Measurements from ENCODE around the gene GRPEL1. TPM values are rescaled to one million over a fixed set of nuclear protein-coding genes. Genes with fewer than 3 reads are reported as not detected.
"Not testable (repeated sequence)": the region's sequence is repeated elsewhere in the genome, so short reads cannot be mapped to it uniquely, and the experiment has no call there.

GRPEL1 gene
- total RNA-seq, 1 donor from 2014 or later, result 24.1 TPM

GRCh38 chr4:7107166-7107905 is 39.5 kb upstream of the GRPEL1 start:
- no peak for TF ChIP-seq CTCF (IDR thresholded peaks at IDR 0.05)
- H3K4me1 Mint-ChIP-seq (ENCODE audit: low read depth), result peaks cover 20% of the 10 kb centered on the region
- peaks cover 10% of the 10 kb centered on the region for H3K27me3 Mint-ChIP-seq (ENCODE audit: low read depth)
- H3K4me3 Mint-ChIP-seq (ENCODE audit: unreplicated experiment), result no peak overlapping the region
- DNase-seq (ENCODE audit: low spot score), result no peak
- peaks cover 3% of the 10 kb centered on the region for H3K36me3 Mint-ChIP-seq (ENCODE audit: low read depth)
- no peak overlapping the region for H3K27ac Mint-ChIP-seq (ENCODE audit: unreplicated experiment)
- H3K9me3 Mint-ChIP-seq (ENCODE audit: low read depth), result peaks cover 7% of the 10 kb centered on the region

GRCh38 chr4:7105276-7105675 is 37.4 kb upstream of the GRPEL1 start:
- Mint-ChIP-seq H3K36me3 (ENCODE audit: low read depth) (peaks cover 2% of the 10 kb centered on the region), H3K4me1 (ENCODE audit: low read depth) (peaks cover 27% of the 10 kb centered on the region), H3K27ac (ENCODE audit: unreplicated experiment) (no peak overlapping the region), H3K27me3 (ENCODE audit: low read depth) (peaks cover 9% of the 10 kb centered on the region), H3K4me3 (ENCODE audit: unreplicated experiment) (no peak overlapping the region), H3K9me3 (ENCODE audit: low read depth) (peaks cover 4% of the 10 kb centered on the region)
- no peak for TF ChIP-seq CTCF (IDR thresholded peaks at IDR 0.05)
- DNase-seq (ENCODE audit: low spot score), result no peak

GRCh38 chr4:7104366-7105031 is 36.6 kb upstream of the GRPEL1 start:
- TF ChIP-seq CTCF (IDR thresholded peaks at IDR 0.05), result no peak
- Mint-ChIP-seq H3K9me3 (ENCODE audit: low read depth) (no peaks in the 10 kb centered on the region), H3K36me3 (ENCODE audit: low read depth) (no peaks in the 10 kb centered on the region), H3K27ac (ENCODE audit: unreplicated experiment) (no peak overlapping the region), H3K27me3 (ENCODE audit: low read depth) (peaks cover 7% of the 10 kb centered on the region), H3K4me1 (ENCODE audit: low read depth) (peaks cover 27% of the 10 kb centered on the region), H3K4me3 (ENCODE audit: unreplicated experiment) (no peak overlapping the region)
- DNase-seq (ENCODE audit: low spot score), result no peak

- Mint-ChIP-seq H3K4me3 (ENCODE audit: unreplicated experiment) (peak overlapping the region; percentile 82), H3K27me3 (ENCODE audit: low read depth) (peaks cover 4% of the 10 kb centered on the region), H3K4me1 (ENCODE audit: low read depth) (peaks cover 27% of the 10 kb centered on the region), H3K27ac (ENCODE audit: unreplicated experiment) (peak overlapping the region; percentile 52), H3K9me3 (ENCODE audit: low read depth) (no peaks in the 10 kb centered on the region), H3K36me3 (ENCODE audit: low read depth) (no peaks in the 10 kb centered on the region)
- TF ChIP-seq CTCF (IDR thresholded peaks at IDR 0.05), result no peak
- no peak for DNase-seq (ENCODE audit: low spot score)
Observed at GRCh38 chr4:7103607-7104365, 35.9 kb upstream of the GRPEL1 start.

- Mint-ChIP-seq H3K4me3 (ENCODE audit: unreplicated experiment) (peak overlapping the region; percentile 82), H3K27me3 (ENCODE audit: low read depth) (peaks cover 9% of the 10 kb centered on the region), H3K9me3 (ENCODE audit: low read depth) (no peaks in the 10 kb centered on the region), H3K27ac (ENCODE audit: unreplicated experiment) (peak overlapping the region; percentile 77), H3K36me3 (ENCODE audit: low read depth) (no peaks in the 10 kb centered on the region), H3K4me1 (ENCODE audit: low read depth) (peaks cover 27% of the 10 kb centered on the region)
- DNase-seq (ENCODE audit: low spot score), result no peak
- TF ChIP-seq CTCF (IDR thresholded peaks at IDR 0.05), result no peak
Observed at GRCh38 chr4:7103031-7103606, 35.3 kb upstream of the GRPEL1 start.

- H3K4me3 Mint-ChIP-seq (ENCODE audit: unreplicated experiment), result peak overlapping the region; percentile 82
- not testable (repeated sequence) for H3K36me3 Mint-ChIP-seq (ENCODE audit: low read depth); H3K9me3 Mint-ChIP-seq (ENCODE audit: low read depth)
Observed at GRCh38 chr4:7102516-7102909, 34.6 kb upstream of the GRPEL1 start.

More at GRCh38 chr4:7102516-7102909, 34.6 kb upstream of the GRPEL1 start:
- Mint-ChIP-seq H3K4me1 (ENCODE audit: low read depth) (peaks cover 27% of the 10 kb centered on the region), H3K27me3 (ENCODE audit: low read depth) (peaks cover 12% of the 10 kb centered on the region)
- not testable (repeated sequence) for H3K27ac Mint-ChIP-seq (ENCODE audit: unreplicated experiment); DNase-seq (ENCODE audit: low spot score)
